Vagina (tissue), 2 donors: ENCODE results near the gene LRRC7.

Experiments used
- POLR2A ChIP-seq, 2 donors: fragments of 450-650 bp; IDR thresholded peaks; one replicate each; pipeline ENCODE4 v1.6.1; 2017; ENCODE audit warnings: antibody characterized with exemption in 2 of 2, mild to moderate bottlenecking in 2 of 2, moderate library complexity in 2 of 2
- POLR2AphosphoS5 ChIP-seq, 2 donors: sonication (generic); formaldehyde crosslinking; IDR thresholded peaks; one replicate each; pipeline ENCODE4 v1.9.0; 2017; ENCODE audit warnings: antibody characterized with exemption in 2 of 2, mild to moderate bottlenecking in 2 of 2, low read depth in 1 of 2; ENCODE audit not compliant: insufficient read depth in 1 of 2
- TF ChIP-seq, protein P1 (sequence below), 3 experiments: fragments of 450-650 bp in 2 of 3; fragments of 200-600 bp in 1 of 3; sonication (generic) in 1 of 3; IDR thresholded peaks; one replicate each; pipeline ENCODE4 v1.5.1; 2017 to 2019; ENCODE audit warnings: antibody characterized with exemption in 3 of 3, mild to moderate bottlenecking in 2 of 3, moderate library complexity in 2 of 3

DNA sequence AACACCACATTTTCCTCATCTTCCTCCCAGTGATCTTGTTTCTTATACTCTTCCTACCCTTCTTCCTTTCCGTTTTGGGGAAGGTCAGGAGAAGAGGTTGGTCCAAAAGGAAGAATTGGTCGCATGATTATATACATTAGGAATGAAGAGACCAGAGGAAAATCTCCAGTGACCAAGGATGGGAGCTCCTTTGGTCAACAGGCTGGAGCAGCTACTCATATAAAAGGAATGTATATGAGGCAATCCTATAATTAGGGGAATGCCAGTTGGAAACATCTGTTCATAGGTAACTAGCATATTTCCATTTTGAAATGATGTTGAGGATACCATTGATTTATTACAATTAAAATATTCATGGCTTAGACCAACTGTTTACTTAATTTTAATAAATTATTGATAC lies 523.2 kb downstream of the LRRC7 start:
- TF ChIP-seq, protein P1, sequence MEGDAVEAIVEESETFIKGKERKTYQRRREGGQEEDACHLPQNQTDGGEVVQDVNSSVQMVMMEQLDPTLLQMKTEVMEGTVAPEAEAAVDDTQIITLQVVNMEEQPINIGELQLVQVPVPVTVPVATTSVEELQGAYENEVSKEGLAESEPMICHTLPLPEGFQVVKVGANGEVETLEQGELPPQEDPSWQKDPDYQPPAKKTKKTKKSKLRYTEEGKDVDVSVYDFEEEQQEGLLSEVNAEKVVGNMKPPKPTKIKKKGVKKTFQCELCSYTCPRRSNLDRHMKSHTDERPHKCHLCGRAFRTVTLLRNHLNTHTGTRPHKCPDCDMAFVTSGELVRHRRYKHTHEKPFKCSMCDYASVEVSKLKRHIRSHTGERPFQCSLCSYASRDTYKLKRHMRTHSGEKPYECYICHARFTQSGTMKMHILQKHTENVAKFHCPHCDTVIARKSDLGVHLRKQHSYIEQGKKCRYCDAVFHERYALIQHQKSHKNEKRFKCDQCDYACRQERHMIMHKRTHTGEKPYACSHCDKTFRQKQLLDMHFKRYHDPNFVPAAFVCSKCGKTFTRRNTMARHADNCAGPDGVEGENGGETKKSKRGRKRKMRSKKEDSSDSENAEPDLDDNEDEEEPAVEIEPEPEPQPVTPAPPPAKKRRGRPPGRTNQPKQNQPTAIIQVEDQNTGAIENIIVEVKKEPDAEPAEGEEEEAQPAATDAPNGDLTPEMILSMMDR (IDR thresholded peaks at IDR 0.05), result no peak
- TF ChIP-seq POLR2AphosphoS5 (IDR thresholded peaks at IDR 0.05; ENCODE audit: insufficient read depth in 1 of 2, low read depth in 1 of 2) (no peak), POLR2A (IDR thresholded peaks at IDR 0.05) (no peak)
